ENCODE data around the gene PARVG. TPM values are rescaled to one million over a fixed set of nuclear protein-coding genes. Genes with fewer than 3 reads are reported as not detected.

The PARVG gene
- total RNA-seq, 1 donor from 2014 or later, result 50.6 TPM

DNA sequence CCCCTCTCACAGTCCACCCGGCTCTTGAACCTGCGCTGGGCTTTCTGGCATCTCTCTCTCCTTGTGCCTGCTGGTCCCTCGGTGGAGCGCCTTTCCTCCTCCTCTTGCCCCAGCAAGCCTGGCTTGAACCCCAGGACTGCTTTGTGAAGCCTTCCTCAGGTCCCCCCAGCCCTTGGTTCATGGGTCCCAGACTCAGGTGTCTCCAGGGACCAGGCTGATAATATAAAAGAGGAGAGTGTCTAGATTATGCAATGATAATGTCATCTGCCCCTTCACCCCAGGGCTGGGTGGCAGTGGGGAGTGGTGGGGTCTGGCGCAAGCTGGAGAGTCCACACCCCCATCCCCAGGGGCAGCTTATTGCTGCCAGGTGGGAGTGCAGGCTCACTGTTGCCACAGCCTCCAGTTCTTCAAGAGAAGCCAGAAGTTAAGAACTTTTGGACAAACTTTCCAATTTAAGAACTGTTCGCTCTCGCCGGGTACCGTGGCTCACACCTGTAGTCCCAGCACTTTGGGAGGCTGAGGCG is 36.6 kb upstream of the PARVG start:
- Mint-ChIP-seq H3K27ac (no peak overlapping the region), H3K4me1 (ENCODE audit: low read depth) (no peaks in the 10 kb centered on the region), H3K27me3 (ENCODE audit: insufficient read depth) (no peaks in the 10 kb centered on the region), H3K4me3 (no peak overlapping the region), H3K36me3 (ENCODE audit: low read depth) (peaks cover 9% of the 10 kb centered on the region), H3K9me3 (no peaks in the 10 kb centered on the region)
- DNase-seq (ENCODE audit: low spot score), result no peak
- intact Hi-C loops (cut with micrococcal nuclease), result no loop called here

GRCh38 chr22:44145544-44145943 is 35.2 kb upstream of the PARVG start:
- H3K27ac Mint-ChIP-seq, result no peak overlapping the region
- intact Hi-C loops (cut with micrococcal nuclease), result no loop called here
- H3K36me3 Mint-ChIP-seq (ENCODE audit: low read depth), result peaks cover 4% of the 10 kb centered on the region
- no peaks in the 10 kb centered on the region for H3K27me3 Mint-ChIP-seq (ENCODE audit: insufficient read depth)
- H3K4me3 Mint-ChIP-seq, result no peak overlapping the region
- H3K9me3 Mint-ChIP-seq, result no peaks in the 10 kb centered on the region
- no peaks in the 10 kb centered on the region for H3K4me1 Mint-ChIP-seq (ENCODE audit: low read depth)
- DNase-seq (ENCODE audit: low spot score), result no peak

GRCh38 chr22:44146088-44146861 is 34.5 kb upstream of the PARVG start:
- DNase-seq (ENCODE audit: low spot score), result no peak
- no peak overlapping the region for H3K27ac Mint-ChIP-seq
- no peak overlapping the region for H3K4me3 Mint-ChIP-seq
- no peaks in the 10 kb centered on the region for H3K27me3 Mint-ChIP-seq (ENCODE audit: insufficient read depth)
- H3K36me3 Mint-ChIP-seq (ENCODE audit: low read depth), result peaks cover 6% of the 10 kb centered on the region
- intact Hi-C loops (cut with micrococcal nuclease), result no loop called here
- no peaks in the 10 kb centered on the region for H3K9me3 Mint-ChIP-seq
- peaks cover 4% of the 10 kb centered on the region for H3K4me1 Mint-ChIP-seq (ENCODE audit: low read depth)

DNA sequence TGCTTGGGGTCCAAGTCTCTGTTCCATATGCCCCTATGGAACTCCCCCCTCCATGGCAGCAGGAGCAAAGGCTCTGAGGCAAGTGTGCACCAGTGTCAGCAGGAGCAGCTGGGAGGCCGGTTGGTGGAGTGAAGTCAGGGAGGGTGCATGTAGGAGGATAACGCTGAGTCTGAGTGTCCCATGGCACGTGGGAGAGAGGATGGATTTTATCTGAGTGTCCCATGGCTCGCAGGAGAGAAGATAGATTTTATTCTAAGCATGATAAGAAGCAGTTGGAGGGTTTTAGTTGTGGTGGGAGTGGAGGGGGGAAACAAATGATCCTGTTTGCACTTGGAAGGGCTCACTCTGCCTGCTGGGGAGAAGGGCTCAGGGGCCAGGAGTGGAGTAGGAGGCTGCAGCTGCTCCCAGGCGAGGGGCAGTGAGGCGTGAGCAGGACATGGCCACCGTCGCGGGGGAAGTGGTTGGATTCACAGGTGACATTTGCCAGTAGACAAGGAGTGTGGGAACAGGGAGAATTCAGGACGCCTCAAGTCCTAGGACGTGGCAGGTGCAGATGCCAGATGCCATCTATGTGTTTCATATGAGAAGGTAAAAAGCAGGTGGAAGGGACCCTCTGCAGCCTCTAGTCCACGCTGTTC is 33.6 kb upstream of the PARVG start:
- Mint-ChIP-seq H3K36me3 (ENCODE audit: low read depth) (peaks cover 6% of the 10 kb centered on the region), H3K4me3 (no peak overlapping the region), H3K27me3 (ENCODE audit: insufficient read depth) (no peaks in the 10 kb centered on the region), H3K4me1 (ENCODE audit: low read depth) (peaks cover 4% of the 10 kb centered on the region), H3K9me3 (no peaks in the 10 kb centered on the region), H3K27ac (no peak overlapping the region)
- intact Hi-C loops (cut with micrococcal nuclease), result no loop called here
- no peak for DNase-seq (ENCODE audit: low spot score)

DNA sequence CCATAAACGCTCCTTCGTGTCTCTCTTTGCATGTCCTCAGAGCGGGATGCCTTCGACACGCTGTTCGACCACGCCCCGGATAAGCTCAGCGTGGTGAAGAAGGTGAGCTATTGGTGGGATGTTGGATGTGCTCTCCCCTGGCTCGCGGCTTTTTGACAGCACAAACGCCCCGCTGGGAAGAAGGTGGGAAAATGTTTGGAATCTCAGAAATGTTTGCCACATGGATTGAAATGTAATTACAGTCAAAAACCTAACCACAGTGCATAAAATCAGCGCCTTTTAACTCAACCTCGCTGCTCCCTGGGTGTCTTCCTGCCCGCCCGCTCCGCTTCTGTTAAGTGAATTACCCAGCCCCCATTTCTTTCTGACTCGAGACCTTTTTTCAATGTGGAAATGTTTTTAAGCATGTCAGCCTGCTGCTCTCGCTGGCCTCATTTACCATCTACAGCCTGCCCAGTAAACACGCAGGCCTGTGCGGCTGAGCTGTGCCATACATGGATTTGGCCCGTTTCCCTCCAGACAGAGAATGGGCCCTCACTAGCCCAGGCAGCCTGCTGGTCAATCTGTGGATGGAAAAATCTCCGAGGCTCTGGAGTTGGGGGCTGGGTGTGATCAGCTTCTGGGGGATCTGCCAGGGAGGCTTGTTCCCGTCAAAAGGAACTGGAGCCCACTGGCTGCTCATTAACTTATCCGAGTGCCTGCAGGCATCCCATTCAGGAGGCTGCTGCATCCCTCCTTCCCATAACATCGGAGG is 32.7 kb upstream of the PARVG start:
- DNase-seq (ENCODE audit: low spot score), result no peak
- intact Hi-C loops (cut with micrococcal nuclease), result no loop called here
- H3K4me1 Mint-ChIP-seq (ENCODE audit: low read depth), result peaks cover 4% of the 10 kb centered on the region
- H3K4me3 Mint-ChIP-seq, result no peak overlapping the region
- H3K36me3 Mint-ChIP-seq (ENCODE audit: low read depth), result peaks cover 6% of the 10 kb centered on the region
- no peaks in the 10 kb centered on the region for H3K27me3 Mint-ChIP-seq (ENCODE audit: insufficient read depth)
- no peaks in the 10 kb centered on the region for H3K9me3 Mint-ChIP-seq
- no peak overlapping the region for H3K27ac Mint-ChIP-seq

GRCh38 chr22:44151676-44152075 is 29.0 kb upstream of the PARVG start:
- H3K27me3 Mint-ChIP-seq (ENCODE audit: insufficient read depth), result no peaks in the 10 kb centered on the region
- H3K36me3 Mint-ChIP-seq (ENCODE audit: low read depth), result peaks cover 2% of the 10 kb centered on the region
- H3K9me3 Mint-ChIP-seq, result no peaks in the 10 kb centered on the region
- intact Hi-C loops (cut with micrococcal nuclease), result no loop called here
- peaks cover 4% of the 10 kb centered on the region for H3K4me1 Mint-ChIP-seq (ENCODE audit: low read depth)
- H3K4me3 Mint-ChIP-seq, result no peak overlapping the region
- no peak for DNase-seq (ENCODE audit: low spot score)
- no peak overlapping the region for H3K27ac Mint-ChIP-seq

DNA sequence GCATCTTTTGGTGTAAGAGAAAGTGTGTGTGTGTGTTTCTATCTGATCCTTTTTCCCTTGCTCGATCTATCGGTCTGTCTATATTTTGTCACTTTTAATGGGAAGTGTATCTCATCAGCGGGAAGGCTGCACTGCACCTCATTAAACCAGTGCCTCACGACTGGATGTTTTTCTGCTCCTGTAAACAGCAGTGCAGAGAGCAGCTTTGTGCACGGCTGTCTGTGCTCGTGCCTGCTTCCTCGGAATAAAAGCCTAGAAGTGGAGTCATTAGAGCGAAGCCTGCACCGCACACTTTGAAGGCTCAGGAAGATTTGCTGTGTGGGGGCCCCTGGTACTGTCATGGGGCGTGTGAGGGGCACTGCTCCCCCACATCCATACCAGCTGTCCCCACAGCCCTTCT is 27.0 kb upstream of the PARVG start:
- H3K36me3 Mint-ChIP-seq (ENCODE audit: low read depth), result peaks cover 9% of the 10 kb centered on the region
- no peaks in the 10 kb centered on the region for H3K27me3 Mint-ChIP-seq (ENCODE audit: insufficient read depth)
- intact Hi-C loops (cut with micrococcal nuclease), result no loop called here
- H3K9me3 Mint-ChIP-seq, result no peaks in the 10 kb centered on the region
- H3K4me1 Mint-ChIP-seq (ENCODE audit: low read depth), result peaks cover 4% of the 10 kb centered on the region
- no peak overlapping the region for H3K27ac Mint-ChIP-seq
- H3K4me3 Mint-ChIP-seq, result no peak overlapping the region
- no peak for DNase-seq (ENCODE audit: low spot score)

DNA sequence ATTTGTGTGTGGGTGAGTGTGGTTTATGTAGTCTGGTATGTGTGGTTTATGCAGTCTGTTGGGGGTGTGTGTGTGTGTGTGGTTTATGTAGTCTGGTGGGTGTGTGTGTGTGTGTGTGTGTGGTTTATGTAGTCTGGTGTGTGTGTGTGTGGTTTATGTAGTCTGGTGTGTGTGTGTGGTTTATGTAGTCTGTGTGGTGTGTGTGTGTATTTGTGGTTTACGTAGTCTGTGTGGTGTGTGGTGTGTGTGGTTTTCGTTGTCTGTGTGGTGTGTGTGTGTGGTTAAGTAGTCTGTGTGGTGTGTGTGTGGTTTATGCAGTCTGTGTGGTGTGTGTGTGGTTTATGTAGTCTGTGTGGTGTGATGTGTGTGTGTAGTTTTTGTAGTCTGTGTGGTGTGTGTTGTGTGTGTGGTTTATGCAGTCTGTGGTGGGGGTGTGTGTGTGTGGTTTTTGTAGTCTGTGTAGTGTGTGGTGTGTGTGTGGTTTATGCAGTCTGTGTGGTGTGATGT is 26.2 kb upstream of the PARVG start:
- no peaks in the 10 kb centered on the region for H3K9me3 Mint-ChIP-seq
- no peak overlapping the region for H3K27ac Mint-ChIP-seq
- H3K27me3 Mint-ChIP-seq (ENCODE audit: insufficient read depth), result no peaks in the 10 kb centered on the region
- peaks cover 12% of the 10 kb centered on the region for H3K36me3 Mint-ChIP-seq (ENCODE audit: low read depth)
- no peak overlapping the region for H3K4me3 Mint-ChIP-seq
- intact Hi-C loops (cut with micrococcal nuclease), result no loop called here
- no peak for DNase-seq (ENCODE audit: low spot score)
- H3K4me1 Mint-ChIP-seq (ENCODE audit: low read depth), result peaks cover 4% of the 10 kb centered on the region

- H3K9me3 Mint-ChIP-seq, result no peaks in the 10 kb centered on the region
- DNase-seq (ENCODE audit: low spot score), result no peak
- peaks cover 12% of the 10 kb centered on the region for H3K36me3 Mint-ChIP-seq (ENCODE audit: low read depth)
- H3K4me3 Mint-ChIP-seq, result no peak overlapping the region
- peaks cover 4% of the 10 kb centered on the region for H3K4me1 Mint-ChIP-seq (ENCODE audit: low read depth)
- H3K27ac Mint-ChIP-seq, result no peak overlapping the region
- H3K27me3 Mint-ChIP-seq (ENCODE audit: insufficient read depth), result no peaks in the 10 kb centered on the region
- intact Hi-C loops (cut with micrococcal nuclease), result no loop called here
These were observed 25.6 kb upstream of the PARVG start for GRCh38 chr22:44155115-44155514.

- no peaks in the 10 kb centered on the region for H3K9me3 Mint-ChIP-seq
- DNase-seq (ENCODE audit: low spot score), result no peak
- H3K36me3 Mint-ChIP-seq (ENCODE audit: low read depth), result peaks cover 10% of the 10 kb centered on the region
- no peaks in the 10 kb centered on the region for H3K27me3 Mint-ChIP-seq (ENCODE audit: insufficient read depth)
- H3K27ac Mint-ChIP-seq, result no peak overlapping the region
- H3K4me1 Mint-ChIP-seq (ENCODE audit: low read depth), result no peaks in the 10 kb centered on the region
- no peak overlapping the region for H3K4me3 Mint-ChIP-seq
- intact Hi-C loops (cut with micrococcal nuclease), result no loop called here
These were observed 22.7 kb upstream of the PARVG start for GRCh38 chr22:44157916-44158618.

DNA sequence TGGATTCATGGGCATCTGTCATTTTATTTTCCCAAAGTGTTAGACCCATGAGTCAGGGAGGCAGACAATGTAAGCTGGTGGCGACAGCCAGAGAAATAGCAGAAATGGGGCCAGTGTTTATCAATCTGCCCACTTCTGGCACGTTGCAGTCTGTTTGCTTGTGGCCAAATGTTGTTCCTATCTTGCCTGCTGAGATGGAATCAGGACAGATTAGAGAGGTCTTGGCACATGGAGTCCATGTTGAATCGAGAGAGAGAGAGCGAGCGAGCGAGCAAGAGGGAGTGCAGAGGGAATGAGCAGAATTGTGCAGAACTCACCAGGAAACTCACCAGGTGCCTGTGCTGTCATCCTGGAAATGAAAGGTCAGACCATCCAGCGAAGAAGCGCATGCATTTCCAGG is 21.9 kb upstream of the PARVG start:
- Mint-ChIP-seq H3K36me3 (ENCODE audit: low read depth) (peaks cover 10% of the 10 kb centered on the region), H3K4me1 (ENCODE audit: low read depth) (no peaks in the 10 kb centered on the region), H3K9me3 (no peaks in the 10 kb centered on the region), H3K27me3 (ENCODE audit: insufficient read depth) (no peaks in the 10 kb centered on the region), H3K27ac (no peak overlapping the region), H3K4me3 (no peak overlapping the region)
- intact Hi-C loops (cut with micrococcal nuclease), result no loop called here
- DNase-seq (ENCODE audit: low spot score), result no peak

DNA sequence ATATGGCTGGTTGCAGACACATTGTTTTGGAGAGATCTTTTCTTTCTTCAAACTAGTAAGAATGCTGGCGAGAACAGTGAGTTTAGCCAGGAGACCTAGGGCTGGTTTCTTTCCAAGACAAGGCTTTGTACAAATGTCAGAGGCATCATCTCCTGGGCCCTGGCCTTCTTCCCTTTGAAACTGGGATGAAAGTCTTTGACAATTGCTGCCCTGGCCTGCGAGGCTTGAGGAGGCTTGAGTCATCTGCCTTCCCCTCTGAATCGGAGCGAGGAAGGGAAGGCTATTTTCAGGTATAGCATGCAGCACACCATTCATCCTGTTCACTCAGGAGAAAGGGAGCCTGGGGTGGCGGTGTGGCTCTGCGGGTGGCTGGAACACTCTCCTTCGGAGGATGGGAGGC is 21.5 kb upstream of the PARVG start:
- Mint-ChIP-seq H3K4me1 (ENCODE audit: low read depth) (no peaks in the 10 kb centered on the region), H3K27me3 (ENCODE audit: insufficient read depth) (no peaks in the 10 kb centered on the region), H3K9me3 (no peaks in the 10 kb centered on the region), H3K4me3 (no peak overlapping the region), H3K27ac (no peak overlapping the region), H3K36me3 (ENCODE audit: low read depth) (peaks cover 10% of the 10 kb centered on the region)
- intact Hi-C loops (cut with micrococcal nuclease), result no loop called here
- no peak for DNase-seq (ENCODE audit: low spot score)

All from activated T-helper 1 cell treated with anti-CD3 and anti-CD28 coated beads, Interleukin-12 subunit alpha, Interleukin-12 subunit beta, Interleukin-2, Interleukin-4 antibody, amounts not matched to agents 30 ng/mL and 10 ng/mL and 1 ng/mL, durations not matched to agents 14 hours and 24 hours and 36 hours (primary cell).